IMR-90 (cell line): ENCODE data around the gene TACR2. TPM values are rescaled to one million over a fixed set of nuclear protein-coding genes. Genes with fewer than 3 reads are reported as not detected.

Experiments
- ATAC-seq: fragments of 200-7000 bp; cut with Tn5 transposase; 2 replicates; pipeline ENCODE4 v1.9.1; 2020; ENCODE audit warnings: low read depth, mild to moderate bottlenecking, moderate library complexity
- BruUV-seq: library from RNA; stranded (reverse); fragments of 400-500 nt; replicated peaks from 2 replicates; lab custom pipeline; 2021; lab: Mats Ljungman, UMichigan
- CTCF ChIA-PET: fragments of 300-600 bp; formaldehyde crosslinking; extraction: SDS; loops from one replicate; lab custom pipeline; 2021; ENCODE audit warnings: antibody characterized with exemption; lab: Yijun Ruan, JAX
- POLR2A ChIA-PET: fragments of 300-600 bp; sonication (Branson Sonifier 250); formaldehyde crosslinking; loops from one replicate; lab custom pipeline; 2022; ENCODE audit warnings: antibody characterized with exemption; ENCODE audit not compliant: unreplicated experiment; lab: Charles Lee
- DNase-seq: peaks from one replicate; pipeline ENCODE4 v3.0.0; 2013
- H2AFZ ChIP-seq: replicated peaks from 2 replicates; pipeline ENCODE3; 2013; ENCODE audit warnings: low read length, mild to moderate bottlenecking; ENCODE audit not compliant: poor library complexity
- H2AK5ac ChIP-seq: 2 replicates; pipeline ENCODE4 v1.6.1; 2013; ENCODE audit warnings: low read depth, low read length, inconsistent platforms
- H2AK9ac ChIP-seq: replicated peaks from 2 replicates; pipeline ENCODE3; 2013; ENCODE audit warnings: mild to moderate bottlenecking, low read depth, low read length, moderate library complexity; ENCODE audit not compliant: poor library complexity
- H2BK120ac ChIP-seq: 2 replicates; pipeline ENCODE4 v1.6.1; 2013; ENCODE audit warnings: low read depth, low read length, inconsistent platforms
- H2BK15ac ChIP-seq: 3 replicates; pipeline ENCODE4 v1.6.1; 2013; ENCODE audit warnings: low read depth, low read length, inconsistent platforms
- H2BK20ac ChIP-seq: 2 replicates; pipeline ENCODE4 v1.6.1; 2013; ENCODE audit warnings: low read depth, mild to moderate bottlenecking, inconsistent platforms, low read length, moderate library complexity
- H2BK5ac ChIP-seq: 2 replicates; pipeline ENCODE4 v1.6.1; 2013; ENCODE audit warnings: mild to moderate bottlenecking, low read depth, low read length, inconsistent platforms; ENCODE audit not compliant: poor library complexity, severe bottlenecking
- H3K14ac ChIP-seq: replicated peaks from 2 replicates; pipeline ENCODE4 v1.6.1; 2013; ENCODE audit warnings: low read depth, low read length, inconsistent platforms
- H3K18ac ChIP-seq: 2 replicates; pipeline ENCODE4 v1.6.1; 2013; ENCODE audit warnings: low read depth, low read length, control low read depth
- H3K23ac ChIP-seq: 2 replicates; pipeline ENCODE4 v1.6.1; 2013; ENCODE audit warnings: low read depth, low read length, inconsistent platforms
- H3K27ac ChIP-seq: 2 replicates; pipeline ENCODE4 v1.5.1; 2013; ENCODE audit warnings: mild to moderate bottlenecking, control low read depth, low read length; ENCODE audit not compliant: insufficient read depth
- H3K27me3 ChIP-seq: 2 replicates; pipeline ENCODE4 v1.6.1; 2013; ENCODE audit warnings: low read length; ENCODE audit not compliant: control insufficient read depth, insufficient read depth
- H3K36me3 ChIP-seq: 2 replicates; pipeline ENCODE4 v1.6.1; 2013; ENCODE audit warnings: low read length, mixed read lengths; ENCODE audit not compliant: control insufficient read depth, insufficient read depth
- H3K4ac ChIP-seq: 2 replicates; pipeline ENCODE4 v1.6.1; 2013; ENCODE audit warnings: low read depth, low read length, inconsistent platforms
- H3K4me1 ChIP-seq: 2 replicates; pipeline ENCODE4 v1.6.1; 2013; ENCODE audit warnings: low read length, mixed read lengths; ENCODE audit not compliant: control insufficient read depth, insufficient read depth
- H3K4me2 ChIP-seq: 2 replicates; pipeline ENCODE4 v1.6.1; 2013; ENCODE audit warnings: low read depth, mild to moderate bottlenecking, control low read depth, low read length, moderate library complexity
- H3K4me3 ChIP-seq: 2 replicates; pipeline ENCODE4 v1.5.1; 2013; ENCODE audit warnings: low read depth, mild to moderate bottlenecking, control low read depth, low read length, moderate library complexity; ENCODE audit not compliant: insufficient read depth
- H3K56ac ChIP-seq: 2 replicates; pipeline ENCODE4 v1.6.1; 2013; ENCODE audit warnings: low read length, inconsistent platforms; ENCODE audit not compliant: insufficient read depth; ENCODE audit errors: extremely low read depth
- H3K79me1 ChIP-seq, 2 experiments: 2 replicates each; pipeline ENCODE4 v1.6.1; 2013; ENCODE audit warnings: low read length in 2 of 2, inconsistent platforms in 1 of 2, low read depth in 1 of 2
- H3K9ac ChIP-seq: 2 replicates; pipeline ENCODE4 v1.6.1; 2013; ENCODE audit warnings: low read depth, low read length, control low read depth
- H3K9me1 ChIP-seq: 2 replicates; pipeline ENCODE4 v1.6.1; 2013; ENCODE audit warnings: low read length, inconsistent platforms; ENCODE audit not compliant: insufficient read depth
- H3K9me3 ChIP-seq: 2 replicates; pipeline ENCODE4 v1.6.1; 2013; ENCODE audit warnings: low read length; ENCODE audit not compliant: control insufficient read depth, insufficient read depth
- H4K20me1 ChIP-seq: 2 replicates; pipeline ENCODE4 v1.6.1; 2013; ENCODE audit warnings: low read length, inconsistent platforms; ENCODE audit not compliant: insufficient read depth
- H4K5ac ChIP-seq: 2 replicates; pipeline ENCODE4 v1.6.1; 2013; ENCODE audit warnings: mild to moderate bottlenecking, low read depth, low read length, control low read depth
- H4K8ac ChIP-seq, 2 experiments: 2 replicates each; pipeline ENCODE4 v1.6.1; 2013; ENCODE audit warnings: low read depth in 2 of 2, low read length in 2 of 2, control low read depth in 1 of 2, inconsistent platforms in 1 of 2
- H4K91ac ChIP-seq: 2 replicates; pipeline ENCODE4 v1.6.1; 2013; ENCODE audit warnings: low read depth, low read length, inconsistent platforms; ENCODE audit not compliant: insufficient read depth
- BHLHE40 ChIP-seq: fragments of 150-350 bp; IDR thresholded peaks from 2 replicates; pipeline ENCODE4 v1.6.1; 2016; ENCODE audit warnings: mild to moderate bottlenecking, low read depth, low read length
- CEBPB ChIP-seq: IDR thresholded peaks from 2 replicates; pipeline ENCODE4 v1.6.1; 2012; ENCODE audit warnings: low read depth, low read length, improper control_type of control experiment
- ELK1 ChIP-seq: fragments of 150-350 bp; IDR thresholded peaks from 2 replicates; pipeline ENCODE4 v1.6.1; 2016; ENCODE audit warnings: low read depth, mild to moderate bottlenecking, low read length, moderate library complexity, borderline replicate concordance
- FOS ChIP-seq: fragments of 150-350 bp; IDR thresholded peaks from 2 replicates; pipeline ENCODE4 v1.6.1; 2016; ENCODE audit warnings: low read depth, low read length
- MAFK ChIP-seq: IDR thresholded peaks from 2 replicates; pipeline ENCODE4 v1.6.1; 2012; ENCODE audit warnings: low read depth, low read length, improper control_type of control experiment
- POLR2A ChIP-seq: IDR thresholded peaks from 2 replicates; pipeline ENCODE4 v1.6.1; 2012; ENCODE audit warnings: mild to moderate bottlenecking, low read depth, low read length
- RCOR1 ChIP-seq: IDR thresholded peaks from 2 replicates; pipeline ENCODE4 v1.6.1; 2012; ENCODE audit warnings: mild to moderate bottlenecking, low read length, improper control_type of control experiment; ENCODE audit not compliant: insufficient replicate concordance
- WGBS, 2 experiments: methylation state at CpG; one replicate each; pipeline versions ENCODE4 v1.1.5 to v1.1.7; 2013; ENCODE audit warnings: missing lambda C conversion rate in 2 of 2; ENCODE audit not compliant: insufficient read length in 1 of 2; ENCODE audit errors: extremely low coverage in 2 of 2; 5-methylcytosine and 5-hydroxymethylcytosine counted together
- dilution Hi-C: fragments of 300-500 bp; cut with HindIII; formaldehyde crosslinking; loops from one replicate; pipeline ENCODE4 v1.14.3; 2018; ENCODE audit warnings: low sequenced_read_pairs; ENCODE audit not compliant: unreplicated experiment
- in situ Hi-C: fragments of 300-500 bp; cut with MboI; formaldehyde crosslinking; loops from 3 replicates; pipeline ENCODE4 v1.14.3; 2019; ENCODE audit warnings: low sequenced_read_pairs, inconsistent platforms, mixed read lengths
- intact Hi-C: fragments of 100-400 bp; cut with micrococcal nuclease; formaldehyde crosslinking; loops from 2 replicates; pipeline ENCODE4 v1.10.0; 2022
- polyA plus RNA-seq, 3 experiments: library from polyadenylated mRNA; depleted of rRNA; stranded (reverse); fragments of >200 nt; gene quantifications; 2 replicates each; pipeline ENCODE4 v1.2.3, GENCODE V29; 2012; ENCODE audit warnings: low replicate concordance in 1 of 3
- total RNA-seq: library from RNA; depleted of rRNA; stranded (reverse); fragments of >200 nt; gene quantifications from 2 replicates; pipeline ENCODE4 v1.2.3, GENCODE V29; 2012

Gene TACR2
- total and polyA plus RNA-seq, 2 of the 4 experiments (the other 2 are of a cell fraction): not detected

GRCh38 chr10:69358148-69358795 lies 58.4 kb downstream of the TACR2 start:
- no peak overlapping the region for H3K18ac ChIP-seq
- H3K4me2 ChIP-seq: no peak overlapping the region
- H2AFZ ChIP-seq: no peak overlapping the region
- no peak overlapping the region for H3K56ac ChIP-seq
- TF ChIP-seq CEBPB: no peak
- no peak for TF ChIP-seq BHLHE40
- no peak for TF ChIP-seq ELK1
- TF ChIP-seq MAFK: no peak
- no peak for TF ChIP-seq RCOR1
- TF ChIP-seq FOS: no peak
- no peak for TF ChIP-seq POLR2A
- BruUV-seq: no TSS peak
- no peak overlapping the region; the same call in 1 of the 2 replicates for H2AK5ac ChIP-seq
- H2AK9ac ChIP-seq: no peak overlapping the region
- peaks cover 39 to 67% of the 10 kb centered on the region in 2 experiments for H3K79me1 ChIP-seq
- H3K4me3 ChIP-seq: no peak overlapping the region
- WGBS, 2 experiments: 93% methylated on average over 5 of the region's 12 CpGs; no CpG with 5 or more reads in 1 of the 2 experiments
- DNase-seq (no peak), ATAC-seq (no peak)
- peaks cover 21% of the 10 kb centered on the region for H3K4me1 ChIP-seq
- H4K5ac ChIP-seq: no peak overlapping the region
- no peak overlapping the region for H4K8ac ChIP-seq
- no peak overlapping the region for H2BK5ac ChIP-seq
- CTCF ChIA-PET: no interaction called here
- peaks cover 3% of the 10 kb centered on the region; the same call in 1 of the 2 replicates for H3K36me3 ChIP-seq
- H3K4ac ChIP-seq: peak overlapping the region; percentile 9; the same call in 1 of the 2 replicates
- no peaks in the 10 kb centered on the region for H3K27me3 ChIP-seq
- H2BK120ac ChIP-seq: no peak overlapping the region
- no peak overlapping the region for H3K23ac ChIP-seq
- no peak overlapping the region; the same call in 2 of the 3 replicates for H2BK15ac ChIP-seq
- H4K91ac ChIP-seq: no peak overlapping the region
- in situ Hi-C loops (no loop called here), intact Hi-C loops (no loop called here), dilution Hi-C loops (no loop called here)
- H3K27ac ChIP-seq: no peak overlapping the region
- H3K9me3 ChIP-seq: no peaks in the 10 kb centered on the region
- no peak overlapping the region for H2BK20ac ChIP-seq
- H3K9me1 ChIP-seq: peaks cover 21% of the 10 kb centered on the region
- H4K20me1 ChIP-seq: peaks cover 43% of the 10 kb centered on the region
- no peak overlapping the region for H3K9ac ChIP-seq
- POLR2A ChIA-PET: no interaction called here
- H3K14ac ChIP-seq: no peak overlapping the region
